ENCODE results near the gene IL1RAP.
A peak's percentile ranks its signal among the peaks of the same experiment; 100 is the strongest.

IL1RAP gene

DNA sequence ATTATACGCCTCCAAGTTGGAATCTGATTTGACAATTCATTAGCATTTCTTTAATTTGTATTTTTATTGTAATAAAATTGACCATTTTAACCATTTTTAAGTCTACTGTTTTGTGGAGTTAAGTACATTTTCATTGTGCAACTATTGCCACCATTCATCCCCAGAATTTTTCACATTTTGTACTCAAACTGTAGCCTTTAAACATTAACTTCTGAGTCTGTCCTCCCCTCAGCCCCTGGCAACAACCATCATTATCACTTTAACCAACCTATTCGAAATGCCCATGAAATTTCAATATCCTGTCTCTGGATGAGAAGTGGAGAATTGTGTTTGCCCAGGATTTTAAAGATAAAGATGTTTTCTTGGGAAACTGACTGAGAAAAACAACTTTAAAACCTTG is 27.7 kb downstream of the IL1RAP start:
- no peak for DNase-seq
- no peak overlapping the region for H3K27ac Mint-ChIP-seq

DNA sequence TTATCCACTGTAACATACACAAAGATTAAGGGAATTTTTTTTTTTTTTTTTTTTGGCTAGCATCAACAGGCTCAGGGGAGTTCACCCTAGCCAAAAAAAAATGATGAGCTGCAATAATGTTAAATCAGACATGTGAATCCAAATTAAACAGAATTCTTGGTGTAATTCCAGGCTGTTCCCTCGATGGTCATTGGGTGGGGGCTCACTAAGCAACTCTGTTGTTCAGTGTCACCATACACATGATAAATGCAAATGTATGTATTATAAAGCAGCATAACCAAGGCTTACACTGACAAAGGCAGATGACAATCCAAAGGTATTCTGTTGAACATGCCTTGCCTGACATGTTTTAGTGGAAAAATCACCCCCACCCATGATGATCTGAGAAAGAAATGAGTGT is 29.0 kb downstream of the IL1RAP start:
- Mint-ChIP-seq H3K36me3 (ENCODE audit: low read depth) (peaks cover 15% of the 10 kb centered on the region), H3K4me1 (peaks cover 9% of the 10 kb centered on the region), H3K4me3 (no peak overlapping the region), H3K27ac (no peak overlapping the region), H3K9me3 (no peaks in the 10 kb centered on the region), H3K27me3 (no peaks in the 10 kb centered on the region)
- ATAC-seq (no peak), DNase-seq (no peak)

More for the DNA sequence above, 27.7 kb downstream of the IL1RAP start:
- H3K36me3 Mint-ChIP-seq (ENCODE audit: low read depth): peaks cover 16% of the 10 kb centered on the region
- no peak overlapping the region for H3K4me3 Mint-ChIP-seq
- ATAC-seq: no peak
- H3K9me3 Mint-ChIP-seq: no peaks in the 10 kb centered on the region
- H3K27me3 Mint-ChIP-seq: no peaks in the 10 kb centered on the region
- peaks cover 11% of the 10 kb centered on the region for H3K4me1 Mint-ChIP-seq

DNA sequence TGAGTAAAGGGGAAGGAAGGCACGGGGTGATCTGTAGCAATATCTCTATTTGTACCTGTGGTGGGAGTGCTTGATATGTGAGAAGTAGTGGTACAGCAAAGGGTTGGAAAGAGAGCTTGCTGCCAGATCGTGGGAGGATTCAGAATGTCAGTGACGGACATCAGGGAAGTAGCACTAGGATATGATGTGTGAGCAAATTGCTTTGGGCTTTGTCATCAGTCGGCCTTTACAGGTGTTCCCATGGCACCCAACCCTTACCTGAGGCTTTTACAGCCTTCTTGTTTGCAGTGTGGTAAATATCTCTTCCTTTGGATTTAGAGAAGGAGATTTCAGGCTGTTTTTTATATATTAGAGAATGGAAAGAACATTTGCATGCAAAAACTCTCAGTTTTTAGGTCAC is 29.8 kb downstream of the IL1RAP start:
- no peak overlapping the region for H3K27ac Mint-ChIP-seq
- ATAC-seq (no peak), DNase-seq (no peak)
- H3K27me3 Mint-ChIP-seq: no peaks in the 10 kb centered on the region
- H3K4me1 Mint-ChIP-seq: peaks cover 8% of the 10 kb centered on the region
- no peaks in the 10 kb centered on the region for H3K9me3 Mint-ChIP-seq
- H3K4me3 Mint-ChIP-seq: no peak overlapping the region
- peaks cover 13% of the 10 kb centered on the region for H3K36me3 Mint-ChIP-seq (ENCODE audit: low read depth)

DNA sequence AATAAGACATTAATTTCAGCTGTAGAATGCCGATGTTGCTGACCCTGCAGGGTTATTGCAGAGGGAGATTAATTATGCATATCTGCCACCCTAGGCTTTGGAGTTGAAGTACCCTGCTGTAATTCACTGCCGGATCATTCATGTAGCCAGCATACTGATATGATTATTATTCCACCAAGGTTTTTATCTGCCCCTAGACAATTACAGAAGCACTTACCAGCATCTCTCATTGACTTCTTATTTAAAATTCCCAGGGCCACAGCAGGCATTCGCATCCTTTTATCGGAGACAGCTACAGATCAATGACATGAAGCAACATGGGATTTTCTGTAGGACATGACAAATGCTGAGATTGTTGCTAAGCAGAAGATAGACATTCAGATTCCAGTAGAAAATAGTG is 31.3 kb downstream of the IL1RAP start:
- H3K27me3 Mint-ChIP-seq: no peaks in the 10 kb centered on the region

DNA sequence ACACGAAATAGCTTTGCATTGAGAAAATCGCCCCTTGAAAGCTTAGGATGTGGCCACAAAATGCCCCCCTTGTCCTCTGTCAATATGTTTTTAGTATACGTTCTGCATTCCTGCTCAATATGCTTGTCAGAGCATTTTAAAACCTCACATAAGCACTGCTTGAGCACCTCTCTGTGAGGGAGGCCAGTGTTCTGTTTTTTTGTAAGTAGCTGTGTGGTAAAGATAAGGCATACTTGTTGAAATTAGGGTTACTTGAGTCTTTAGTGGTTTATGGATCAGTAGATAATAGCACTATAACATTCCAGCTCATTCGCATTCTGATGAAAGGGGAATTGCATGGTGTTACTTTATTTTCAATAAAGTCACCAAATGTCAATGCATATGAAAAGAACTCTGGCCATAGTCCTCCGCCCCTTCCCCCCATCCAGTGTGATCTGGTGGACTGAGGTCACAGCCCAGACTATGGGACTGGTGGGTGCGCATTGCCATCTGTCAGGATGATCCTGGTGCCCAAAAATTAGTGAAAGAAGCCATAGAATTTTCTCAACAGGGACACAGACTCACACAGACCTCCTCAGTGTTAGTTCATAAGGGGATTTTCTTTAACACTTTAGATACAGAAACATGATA is 33.1 kb downstream of the IL1RAP start:
- peaks cover 6% of the 10 kb centered on the region for H3K9me3 Mint-ChIP-seq
- no peak for DNase-seq
- peaks cover 12% of the 10 kb centered on the region for H3K36me3 Mint-ChIP-seq (ENCODE audit: low read depth)
- no peak overlapping the region for H3K27ac Mint-ChIP-seq
- H3K4me3 Mint-ChIP-seq: no peak overlapping the region
- H3K4me1 Mint-ChIP-seq: peaks cover 5% of the 10 kb centered on the region
- no peaks in the 10 kb centered on the region for H3K27me3 Mint-ChIP-seq
- ATAC-seq: no peak

More for the DNA sequence above, 31.3 kb downstream of the IL1RAP start:
- peaks cover 6% of the 10 kb centered on the region for H3K9me3 Mint-ChIP-seq
- peaks cover 7% of the 10 kb centered on the region for H3K36me3 Mint-ChIP-seq (ENCODE audit: low read depth)
- H3K4me1 Mint-ChIP-seq: peaks cover 5% of the 10 kb centered on the region
- H3K27ac Mint-ChIP-seq: no peak overlapping the region
- no peak for DNase-seq
- no peak overlapping the region for H3K4me3 Mint-ChIP-seq
- ATAC-seq: no peak

DNA sequence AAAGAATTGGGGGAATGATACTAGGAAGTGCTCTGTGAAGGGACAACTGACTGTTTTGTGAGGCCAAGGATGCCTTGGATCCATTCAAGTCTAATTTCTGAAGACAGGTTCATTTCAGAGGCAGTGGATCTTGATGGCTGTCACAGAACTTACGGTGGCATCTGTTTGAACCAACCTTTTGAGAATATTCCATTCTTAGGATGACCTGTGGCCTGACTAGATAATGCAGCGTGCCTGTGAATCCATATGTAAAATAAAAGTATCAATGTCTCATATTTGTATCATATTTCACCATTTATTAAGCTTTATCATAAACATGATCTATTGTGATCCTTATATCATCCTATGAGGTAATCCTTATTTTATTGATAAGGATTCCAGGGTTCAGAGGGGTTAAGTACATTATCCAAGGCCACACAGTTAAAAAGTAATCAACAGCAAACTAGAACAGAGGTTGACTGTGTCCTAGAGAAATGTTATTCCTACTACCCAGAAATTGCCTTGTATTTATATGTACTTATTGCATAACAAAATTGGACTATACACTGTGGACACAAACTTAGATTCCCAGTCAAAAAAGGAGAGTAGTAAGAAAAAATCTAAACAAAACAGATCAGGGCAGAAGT is 34.3 kb downstream of the IL1RAP start:
- Mint-ChIP-seq H3K27ac (no peak overlapping the region), H3K4me3 (no peak overlapping the region), H3K27me3 (no peaks in the 10 kb centered on the region), H3K9me3 (peaks cover 7% of the 10 kb centered on the region), H3K4me1 (peaks cover 5% of the 10 kb centered on the region), H3K36me3 (ENCODE audit: low read depth) (peaks cover 16% of the 10 kb centered on the region)
- ATAC-seq (no peak), DNase-seq (no peak)

DNA sequence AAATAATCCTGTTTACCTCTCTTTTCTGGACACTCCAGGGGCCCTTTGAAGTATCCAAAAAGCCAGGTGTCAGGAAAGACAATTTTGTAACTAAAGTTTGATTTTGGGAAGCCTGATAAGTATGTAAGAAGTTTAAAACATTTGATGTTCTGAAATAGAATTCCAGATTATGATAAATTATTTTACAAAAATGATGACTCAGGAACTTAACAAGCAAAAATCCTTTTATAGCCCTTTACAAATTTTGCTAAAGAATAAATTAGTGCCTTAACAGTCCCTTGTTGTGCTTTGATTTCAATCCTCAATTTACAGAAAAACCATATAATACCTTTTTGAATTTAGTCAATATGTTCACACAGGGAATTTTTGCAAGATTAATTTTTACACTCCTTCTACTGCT is 38.1 kb downstream of the IL1RAP start:
- Mint-ChIP-seq H3K27ac (no peak overlapping the region), H3K27me3 (no peaks in the 10 kb centered on the region), H3K9me3 (peaks cover 10% of the 10 kb centered on the region), H3K4me3 (no peak overlapping the region), H3K4me1 (peaks cover under 1% of the 10 kb centered on the region), H3K36me3 (ENCODE audit: low read depth) (peaks cover 24% of the 10 kb centered on the region)
- no peak for DNase-seq
- ATAC-seq: no peak

DNA sequence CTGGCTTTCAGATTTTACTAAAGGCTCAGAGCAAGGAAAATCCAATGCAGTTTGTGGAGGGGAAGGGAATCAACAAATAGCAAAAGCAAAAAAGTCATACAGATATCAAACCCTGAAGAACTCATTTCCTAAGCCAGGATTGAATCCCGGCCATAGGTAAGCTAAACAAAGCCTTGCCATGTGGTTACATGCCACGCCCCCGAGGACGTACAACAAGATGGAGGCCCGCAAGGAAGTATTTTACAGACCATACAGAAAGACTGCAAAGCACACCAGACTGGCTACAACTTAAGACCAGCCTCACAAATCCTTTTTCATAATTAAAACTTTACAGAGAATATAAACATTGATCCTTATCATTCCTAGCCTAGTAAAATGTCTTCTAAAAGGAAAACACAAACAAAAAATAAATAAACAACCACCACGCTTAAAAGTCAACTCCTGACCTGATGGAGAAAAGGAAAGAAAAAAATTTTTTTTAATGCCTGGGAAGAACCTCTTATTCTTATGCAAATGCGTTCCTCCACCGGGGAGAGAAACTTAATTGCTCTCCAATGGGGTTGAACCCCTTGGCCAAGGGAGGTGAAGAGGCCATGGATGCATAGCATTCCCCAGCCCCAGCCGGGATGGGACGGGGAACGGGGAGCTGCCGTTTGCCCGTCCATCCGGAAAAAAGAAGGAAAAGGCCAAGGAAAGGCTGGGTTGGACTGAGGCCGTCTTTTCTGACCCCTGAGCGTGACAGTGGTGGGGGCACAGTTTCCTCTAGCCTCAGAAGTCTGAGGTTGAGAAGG is 39.3 kb downstream of the IL1RAP start:
- no peak for ATAC-seq
- Mint-ChIP-seq H3K9me3 (peaks cover 10% of the 10 kb centered on the region), H3K27me3 (no peaks in the 10 kb centered on the region), H3K4me3 (no peak overlapping the region), H3K4me1 (peaks cover 7% of the 10 kb centered on the region), H3K27ac (no peak overlapping the region), H3K36me3 (ENCODE audit: low read depth) (peaks cover 30% of the 10 kb centered on the region)
- no peak for DNase-seq

DNA sequence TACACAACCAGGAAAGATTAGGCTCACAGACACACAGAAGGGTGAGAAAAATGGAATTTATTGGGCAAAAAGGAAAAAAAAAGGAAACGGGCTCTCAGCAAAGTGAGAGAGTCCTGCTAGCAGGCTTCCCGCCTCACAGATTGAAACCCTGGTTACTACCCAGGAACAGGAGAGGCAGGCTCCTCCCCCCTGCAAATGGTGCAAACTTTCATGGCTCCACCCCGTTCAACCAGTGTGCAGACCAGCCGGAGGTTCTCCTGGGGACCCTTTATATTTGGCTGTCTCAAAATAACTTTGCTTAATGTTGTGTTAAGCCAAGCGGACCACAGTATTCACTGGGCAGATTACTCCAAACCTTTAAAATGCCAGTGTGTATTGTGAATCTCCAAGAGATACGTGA is 40.3 kb downstream of the IL1RAP start:
- ATAC-seq (no peak), DNase-seq (no peak)
- Mint-ChIP-seq H3K9me3 (peaks cover 16% of the 10 kb centered on the region), H3K4me1 (peaks cover 16% of the 10 kb centered on the region), H3K36me3 (ENCODE audit: low read depth) (peaks cover 40% of the 10 kb centered on the region), H3K4me3 (no peak overlapping the region), H3K27me3 (no peaks in the 10 kb centered on the region), H3K27ac (no peak overlapping the region)

DNA sequence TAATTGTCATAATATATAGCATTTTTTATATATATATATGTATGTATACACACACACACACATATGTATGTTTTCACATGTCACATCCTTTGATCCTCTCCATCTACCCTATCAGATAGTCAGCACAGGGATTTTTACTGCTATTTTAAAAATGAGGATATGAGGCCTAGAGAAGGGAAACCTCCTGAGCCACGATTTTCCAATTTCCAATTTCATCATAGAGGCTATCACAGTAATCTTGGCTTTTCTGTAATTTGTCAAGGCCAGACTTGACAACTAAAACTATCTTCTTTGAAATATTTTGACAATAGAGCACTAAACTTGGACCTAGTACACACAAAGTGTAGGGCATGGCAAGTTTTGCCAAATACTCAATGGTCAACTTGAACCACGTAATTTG is 42.5 kb downstream of the IL1RAP start:
- no peaks in the 10 kb centered on the region for H3K27me3 Mint-ChIP-seq
- H3K36me3 Mint-ChIP-seq (ENCODE audit: low read depth): peaks cover 49% of the 10 kb centered on the region
- ATAC-seq: no peak
- peaks cover 11% of the 10 kb centered on the region for H3K9me3 Mint-ChIP-seq
- H3K4me1 Mint-ChIP-seq: peaks cover 27% of the 10 kb centered on the region
- no peak overlapping the region for H3K27ac Mint-ChIP-seq
- DNase-seq: no peak
- no peak overlapping the region for H3K4me3 Mint-ChIP-seq

DNA sequence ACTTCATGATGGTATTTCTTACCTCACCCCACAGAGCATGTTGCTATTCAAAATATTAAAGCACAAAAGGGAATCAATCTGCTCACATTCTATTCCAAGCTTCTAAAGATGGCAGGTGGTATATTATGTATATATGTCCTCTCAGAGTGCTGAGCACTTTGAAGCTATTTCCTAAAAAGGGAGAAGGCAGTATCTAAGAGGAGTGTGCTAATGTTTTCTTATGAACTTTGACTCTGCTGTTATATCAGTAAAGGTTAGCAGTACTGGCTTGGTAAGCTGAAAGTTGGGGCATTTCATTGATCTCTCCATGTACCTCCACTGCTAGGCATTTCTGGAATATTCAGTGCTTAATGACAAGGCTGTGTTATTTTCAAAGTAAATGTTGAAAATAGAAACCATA is 43.4 kb downstream of the IL1RAP start:
- Mint-ChIP-seq H3K4me3 (no peak overlapping the region), H3K9me3 (peaks cover 11% of the 10 kb centered on the region), H3K27ac (peak overlapping the region; percentile 49), H3K36me3 (ENCODE audit: low read depth) (peaks cover 49% of the 10 kb centered on the region), H3K4me1 (peaks cover 35% of the 10 kb centered on the region), H3K27me3 (no peaks in the 10 kb centered on the region)
- ATAC-seq (no peak), DNase-seq (no peak)

DNA sequence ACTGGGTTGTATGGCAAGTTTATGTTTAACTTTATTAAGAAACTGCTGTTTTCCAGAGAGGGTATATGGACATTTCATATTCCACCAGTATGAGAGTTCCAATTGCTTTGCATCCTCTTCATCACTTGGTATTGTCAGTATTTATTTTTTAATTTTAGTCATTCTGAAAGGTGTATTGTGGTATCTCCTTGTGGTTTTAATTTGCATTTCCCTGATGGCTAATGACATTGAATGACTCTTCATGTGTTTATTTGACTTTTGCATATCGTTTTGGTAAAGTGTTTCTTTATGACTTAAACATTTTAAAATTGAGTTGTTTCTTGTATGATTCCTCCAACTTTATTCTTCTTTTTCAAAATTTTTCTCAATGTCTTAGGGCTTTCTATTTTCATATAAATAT is 44.4 kb downstream of the IL1RAP start:
- H3K36me3 Mint-ChIP-seq (ENCODE audit: low read depth): peaks cover 48% of the 10 kb centered on the region
- no peak for ATAC-seq
- H3K27me3 Mint-ChIP-seq: no peaks in the 10 kb centered on the region
- no peak overlapping the region for H3K4me3 Mint-ChIP-seq
- H3K27ac Mint-ChIP-seq: no peak overlapping the region
- H3K4me1 Mint-ChIP-seq: peaks cover 46% of the 10 kb centered on the region
- DNase-seq: no peak
- peaks cover 14% of the 10 kb centered on the region for H3K9me3 Mint-ChIP-seq

DNA sequence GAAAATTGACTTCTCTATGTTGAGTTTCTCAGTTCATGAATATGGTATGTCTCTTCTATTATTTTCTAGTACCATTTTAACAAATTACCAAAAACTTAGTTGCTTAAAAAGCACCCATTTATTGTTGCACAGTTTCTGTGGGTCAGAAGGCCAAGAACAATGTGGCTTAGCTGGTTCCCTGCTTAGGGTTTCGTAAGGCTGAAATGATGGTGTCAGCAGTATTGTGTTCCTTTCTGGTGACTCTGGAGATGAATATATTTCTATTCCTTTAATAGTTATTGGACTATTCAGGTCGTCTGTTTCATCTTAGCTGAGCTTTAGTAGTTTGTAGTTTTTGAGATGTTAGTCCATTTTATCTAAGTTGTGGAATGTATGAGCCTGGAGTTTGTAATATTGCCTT is 44.9 kb downstream of the IL1RAP start:
- Mint-ChIP-seq H3K36me3 (ENCODE audit: low read depth) (peaks cover 51% of the 10 kb centered on the region), H3K4me3 (no peak overlapping the region), H3K9me3 (peaks cover 13% of the 10 kb centered on the region), H3K27me3 (no peaks in the 10 kb centered on the region), H3K27ac (no peak overlapping the region), H3K4me1 (peaks cover 50% of the 10 kb centered on the region)
- ATAC-seq: no peak
- DNase-seq: no peak

DNA sequence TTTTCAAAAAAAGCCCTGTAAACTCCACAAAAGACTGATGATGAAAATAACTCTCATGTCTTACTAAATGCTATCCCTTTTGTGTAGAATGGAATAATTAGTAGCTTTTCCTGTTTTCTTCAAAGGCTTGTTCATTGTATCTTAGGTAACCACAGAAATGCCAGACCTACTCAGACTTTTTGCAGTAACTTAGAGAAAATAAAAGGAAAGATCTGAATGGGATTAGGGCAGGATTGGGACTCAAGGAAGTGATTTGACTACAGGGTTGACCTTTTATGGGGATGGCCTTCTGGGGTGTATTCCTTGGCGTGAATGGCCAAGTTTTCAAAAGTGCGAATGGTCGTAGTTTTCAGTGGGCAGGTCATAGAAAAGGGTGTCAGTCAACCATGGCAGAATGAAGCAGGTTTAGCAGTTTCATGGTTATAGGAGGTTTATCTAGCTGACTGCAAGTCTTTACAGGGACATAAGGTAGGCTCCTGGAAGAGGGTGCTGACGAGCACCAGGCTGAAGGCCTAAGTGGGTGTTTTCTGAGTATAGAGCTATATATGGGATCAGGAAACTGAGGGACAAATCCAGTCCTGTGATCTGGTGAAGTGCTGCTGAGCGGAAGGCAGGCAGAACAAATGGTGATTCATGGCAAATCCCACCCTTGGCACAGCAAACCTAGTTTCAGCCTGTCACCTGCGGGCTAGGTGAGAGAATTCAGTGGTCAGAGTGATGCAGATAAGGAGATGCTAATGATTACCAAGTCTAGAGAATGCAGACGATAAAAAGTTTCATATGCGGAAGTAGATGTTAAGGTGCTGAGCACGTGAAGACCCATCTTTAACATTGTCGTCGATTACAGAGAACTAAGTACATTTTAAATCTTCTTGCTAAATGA is 46.4 kb downstream of the IL1RAP start:
- no peaks in the 10 kb centered on the region for H3K27me3 Mint-ChIP-seq
- no peak for ATAC-seq
- no peak for DNase-seq
- peaks cover 65% of the 10 kb centered on the region for H3K4me1 Mint-ChIP-seq
- H3K4me3 Mint-ChIP-seq: no peak overlapping the region
- no peak overlapping the region for H3K27ac Mint-ChIP-seq
- peaks cover 59% of the 10 kb centered on the region for H3K36me3 Mint-ChIP-seq (ENCODE audit: low read depth)
- peaks cover 13% of the 10 kb centered on the region for H3K9me3 Mint-ChIP-seq
